HEK293 (cell line): ENCODE results near the gene ARMH3.

ENCODE experiments used
- CTCF ChIA-PET: fragments of 350-600 bp; formaldehyde crosslinking; extraction: SDS; loops from one replicate; lab custom pipeline; 2021; ENCODE audit warnings: antibody characterized with exemption; lab: Yijun Ruan, JAX
- POLR2A ChIA-PET: fragments of 300-600 bp; formaldehyde crosslinking; extraction: SDS; loops from one replicate; lab custom pipeline; 2020; ENCODE audit warnings: antibody characterized with exemption, inconsistent platforms; lab: Yijun Ruan, JAX
- H3K27ac ChIP-seq: fragments of 200-500 bp; sonication (Bioruptor generic); 2 replicates; pipeline ENCODE4 v1.5.1; 2014; ENCODE audit warnings: low read depth, low read length, control low read depth, inconsistent platforms; ENCODE audit errors: extremely low read depth
- H3K36me3 ChIP-seq, 2 experiments: fragments of 200-500 bp in 1 of 2; sonication (Bioruptor generic) in 1 of 2; 1 replicate in 1 of 2; 2 replicates in 1 of 2; pipeline ENCODE4 v1.5.1; 2014 to 2017; ENCODE audit warnings: inconsistent platforms in 2 of 2, low read length in 2 of 2; ENCODE audit not compliant: control insufficient read depth in 2 of 2, insufficient read depth in 1 of 2
- H3K4me1 ChIP-seq: fragments of 200-500 bp; sonication (Bioruptor generic); 2 replicates; pipeline ENCODE4 v1.5.1; 2014; ENCODE audit warnings: mild to moderate bottlenecking, low read length, inconsistent platforms; ENCODE audit not compliant: control insufficient read depth, insufficient read depth
- H3K4me3 ChIP-seq: 2 replicates; pipeline ENCODE4 v1.5.1; 2011; ENCODE audit warnings: low read depth, mild to moderate bottlenecking, control low read depth, low read length, moderate library complexity
- H3K9me3 ChIP-seq: fragments of 200-500 bp; sonication (Bioruptor generic); 2 replicates; pipeline ENCODE4 v1.5.1; 2014; ENCODE audit warnings: low read depth, low read length, inconsistent platforms; ENCODE audit not compliant: control insufficient read depth, insufficient read depth
- AEBP2 ChIP-seq: fragments of 450-650 bp; formaldehyde crosslinking; IDR thresholded peaks from 2 replicates; pipeline ENCODE4 v1.5.1; 2016; ENCODE audit warnings: missing biosample characterization, missing genetic modification characterization, borderline replicate concordance
- HOXA7 ChIP-seq: sonication (generic); formaldehyde crosslinking; IDR thresholded peaks from 2 replicates; pipeline ENCODE4 v1.8.1; 2022; ENCODE audit warnings: missing genetic modification reagents, borderline replicate concordance
- HOXC10 ChIP-seq: sonication (generic); formaldehyde crosslinking; IDR thresholded peaks from 2 replicates; pipeline ENCODE4 v1.8.1; 2023; ENCODE audit warnings: mild to moderate bottlenecking, missing genetic modification reagents
- MEIS1 ChIP-seq: sonication (generic); formaldehyde crosslinking; IDR thresholded peaks from 2 replicates; pipeline ENCODE4 v1.8.1; 2022; ENCODE audit warnings: missing genetic modification reagents, mild to moderate bottlenecking, borderline replicate concordance
- SP3 ChIP-seq: fragments of 450-650 bp; formaldehyde crosslinking; IDR thresholded peaks from 2 replicates; pipeline ENCODE4 v1.5.1; 2016; ENCODE audit warnings: missing biosample characterization, missing genetic modification characterization
- YY1 ChIP-seq: fragments of 450-650 bp; formaldehyde crosslinking; IDR thresholded peaks from 2 replicates; pipeline ENCODE4 v1.5.1; 2018; ENCODE audit warnings: missing biosample characterization, missing genetic modification characterization
- ZBTB26 ChIP-seq: fragments of 450-650 bp; formaldehyde crosslinking; optimal IDR thresholded peaks from 2 replicates; pipeline ENCODE3; 2016; ENCODE audit warnings: missing biosample characterization, mild to moderate bottlenecking, missing genetic modification characterization
- ZFHX2 ChIP-seq: fragments of 450-650 bp; formaldehyde crosslinking; conservative IDR thresholded peaks from 2 replicates; pipeline ENCODE4 v1.5.1; 2016; ENCODE audit warnings: missing biosample characterization, missing genetic modification characterization
- ZFP41 ChIP-seq: fragments of 450-650 bp; formaldehyde crosslinking; IDR thresholded peaks from 2 replicates; pipeline ENCODE4 v1.5.1; 2016; ENCODE audit warnings: missing biosample characterization, missing genetic modification characterization, borderline replicate concordance
- ZFP69B ChIP-seq: fragments of 450-650 bp; formaldehyde crosslinking; IDR thresholded peaks from 2 replicates; pipeline ENCODE4 v1.5.1; 2016; ENCODE audit warnings: missing biosample characterization, missing genetic modification characterization
- ZNF394 ChIP-seq: fragments of 450-650 bp; formaldehyde crosslinking; IDR thresholded peaks from 2 replicates; pipeline ENCODE4 v1.5.1; 2016; ENCODE audit warnings: missing biosample characterization, missing genetic modification characterization, mild to moderate bottlenecking, moderate library complexity, borderline replicate concordance
- ZNF658 ChIP-seq: fragments of 450-650 bp; formaldehyde crosslinking; IDR thresholded peaks from 2 replicates; pipeline ENCODE4; 2016; ENCODE audit warnings: missing biosample characterization, missing genetic modification characterization
- ZNF660 ChIP-seq: fragments of 450-650 bp; IDR thresholded peaks from 2 replicates; pipeline ENCODE4 v1.5.1; 2018; ENCODE audit warnings: missing biosample characterization, mild to moderate bottlenecking, missing genetic modification characterization
- ZNF670 ChIP-seq: fragments of 450-650 bp; formaldehyde crosslinking; IDR thresholded peaks from 2 replicates; pipeline ENCODE4 v1.5.1; 2016; ENCODE audit warnings: missing biosample characterization, missing genetic modification characterization, low read depth
- ZNF677 ChIP-seq: fragments of 450-650 bp; IDR thresholded peaks from 2 replicates; pipeline ENCODE4 v1.5.0; 2018; ENCODE audit warnings: missing biosample characterization, mild to moderate bottlenecking, missing genetic modification characterization, moderate library complexity
- ZNF701 ChIP-seq: fragments of 450-650 bp; formaldehyde crosslinking; IDR thresholded peaks from 2 replicates; pipeline ENCODE4 v1.5.1; 2016; ENCODE audit warnings: missing biosample characterization, missing genetic modification characterization
- ZNF747 ChIP-seq: fragments of 450-650 bp; formaldehyde crosslinking; IDR thresholded peaks from 2 replicates; pipeline ENCODE4 v1.5.1; 2016; ENCODE audit warnings: missing biosample characterization, missing genetic modification characterization
- ZSCAN23 ChIP-seq: fragments of 450-650 bp; formaldehyde crosslinking; IDR thresholded peaks from 2 replicates; pipeline ENCODE4 v1.5.1; 2016; ENCODE audit warnings: missing biosample characterization, missing genetic modification characterization
- TF ChIP-seq, protein P1 (sequence below): fragments of 450-650 bp; formaldehyde crosslinking; IDR thresholded peaks from 2 replicates; pipeline ENCODE4 v1.5.1; 2016; ENCODE audit warnings: missing biosample characterization, missing genetic modification characterization
- TF ChIP-seq, protein P2 (sequence below): fragments of 450-650 bp; formaldehyde crosslinking; conservative IDR thresholded peaks from 2 replicates; pipeline ENCODE4 v1.5.1; 2016; ENCODE audit warnings: low read depth, missing biosample characterization, missing genetic modification characterization

ARMH3 gene

GRCh38 chr10:102020938-102021337 lies 35.0 kb downstream of the ARMH3 start (continued):
- TF ChIP-seq ZNF394 (tag by site-specific recombination) = no peak

DNA sequence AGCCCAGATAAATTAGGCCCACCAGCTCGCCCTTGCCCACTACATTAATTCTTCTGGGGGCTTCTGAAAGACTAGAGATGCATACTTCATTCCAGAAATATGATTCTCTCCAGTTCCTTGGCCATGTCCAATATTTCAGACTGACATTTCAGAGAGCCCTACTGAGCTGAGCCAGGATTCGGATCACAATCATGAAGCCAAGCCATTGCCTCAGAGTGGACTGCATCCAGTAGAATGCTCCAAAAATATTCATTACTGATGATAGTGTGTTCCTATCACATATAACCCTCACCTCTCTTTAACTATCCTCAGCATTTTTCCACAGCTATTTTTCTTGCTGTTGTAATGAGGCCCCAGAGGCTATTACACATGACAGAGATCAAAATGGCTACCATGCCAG lies 38.7 kb downstream of the ARMH3 start:
- CTCF ChIA-PET = interaction anchor here (1.1 to 1.9 kb wide), 4 partner anchors 30 to 182 kb away, joined by 3 to 5 read pairs (median 4); no protein-coding TSS in a partner anchor
- POLR2A ChIA-PET = no interaction called here
- TF ChIP-seq, protein P1, sequence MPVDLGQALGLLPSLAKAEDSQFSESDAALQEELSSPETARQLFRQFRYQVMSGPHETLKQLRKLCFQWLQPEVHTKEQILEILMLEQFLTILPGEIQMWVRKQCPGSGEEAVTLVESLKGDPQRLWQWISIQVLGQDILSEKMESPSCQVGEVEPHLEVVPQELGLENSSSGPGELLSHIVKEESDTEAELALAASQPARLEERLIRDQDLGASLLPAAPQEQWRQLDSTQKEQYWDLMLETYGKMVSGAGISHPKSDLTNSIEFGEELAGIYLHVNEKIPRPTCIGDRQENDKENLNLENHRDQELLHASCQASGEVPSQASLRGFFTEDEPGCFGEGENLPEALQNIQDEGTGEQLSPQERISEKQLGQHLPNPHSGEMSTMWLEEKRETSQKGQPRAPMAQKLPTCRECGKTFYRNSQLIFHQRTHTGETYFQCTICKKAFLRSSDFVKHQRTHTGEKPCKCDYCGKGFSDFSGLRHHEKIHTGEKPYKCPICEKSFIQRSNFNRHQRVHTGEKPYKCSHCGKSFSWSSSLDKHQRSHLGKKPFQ (tag by site-specific recombination) = no peak
- TF ChIP-seq, protein P2, sequence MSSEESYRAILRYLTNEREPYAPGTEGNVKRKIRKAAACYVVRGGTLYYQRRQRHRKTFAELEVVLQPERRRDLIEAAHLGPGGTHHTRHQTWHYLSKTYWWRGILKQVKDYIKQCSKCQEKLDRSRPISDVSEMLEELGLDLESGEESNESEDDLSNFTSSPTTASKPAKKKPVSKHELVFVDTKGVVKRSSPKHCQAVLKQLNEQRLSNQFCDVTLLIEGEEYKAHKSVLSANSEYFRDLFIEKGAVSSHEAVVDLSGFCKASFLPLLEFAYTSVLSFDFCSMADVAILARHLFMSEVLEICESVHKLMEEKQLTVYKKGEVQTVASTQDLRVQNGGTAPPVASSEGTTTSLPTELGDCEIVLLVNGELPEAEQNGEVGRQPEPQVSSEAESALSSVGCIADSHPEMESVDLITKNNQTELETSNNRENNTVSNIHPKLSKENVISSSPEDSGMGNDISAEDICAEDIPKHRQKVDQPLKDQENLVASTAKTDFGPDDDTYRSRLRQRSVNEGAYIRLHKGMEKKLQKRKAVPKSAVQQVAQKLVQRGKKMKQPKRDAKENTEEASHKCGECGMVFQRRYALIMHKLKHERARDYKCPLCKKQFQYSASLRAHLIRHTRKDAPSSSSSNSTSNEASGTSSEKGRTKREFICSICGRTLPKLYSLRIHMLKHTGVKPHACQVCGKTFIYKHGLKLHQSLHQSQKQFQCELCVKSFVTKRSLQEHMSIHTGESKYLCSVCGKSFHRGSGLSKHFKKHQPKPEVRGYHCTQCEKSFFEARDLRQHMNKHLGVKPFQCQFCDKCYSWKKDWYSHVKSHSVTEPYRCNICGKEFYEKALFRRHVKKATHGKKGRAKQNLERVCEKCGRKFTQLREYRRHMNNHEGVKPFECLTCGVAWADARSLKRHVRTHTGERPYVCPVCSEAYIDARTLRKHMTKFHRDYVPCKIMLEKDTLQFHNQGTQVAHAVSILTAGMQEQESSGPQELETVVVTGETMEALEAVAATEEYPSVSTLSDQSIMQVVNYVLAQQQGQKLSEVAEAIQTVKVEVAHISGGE (tag by site-specific recombination) = no peak
- TF ChIP-seq MEIS1 (CRISPR knock-in tag) (no peak), AEBP2 (no peak), ZNF658 (no peak), ZSCAN23 (tag by site-specific recombination) (no peak), SP3 (tag by site-specific recombination) (no peak), HOXC10 (CRISPR knock-in tag) (no peak), HOXA7 (CRISPR knock-in tag) (no peak), ZBTB26 (tag by site-specific recombination) (no peak), YY1 (tag by site-specific recombination) (no peak), ZFHX2 (tag by site-specific recombination) (no peak), ZFP69B (tag by site-specific recombination) (no peak), ZNF660 (tag by site-specific recombination) (no peak), ZFP41 (tag by site-specific recombination) (no peak), ZNF677 (tag by site-specific recombination) (no peak), ZNF747 (tag by site-specific recombination) (no peak), ZNF701 (tag by site-specific recombination) (no peak), ZNF670 (tag by site-specific recombination) (no peak)
- H3K36me3 ChIP-seq = peaks cover 22 to 57% of the 10 kb centered on the region in 2 experiments
- no peak overlapping the region for H3K4me3 ChIP-seq
- no peaks in the 10 kb centered on the region for H3K4me1 ChIP-seq
- H3K9me3 ChIP-seq = no peaks in the 10 kb centered on the region
- H3K27ac ChIP-seq = no peak overlapping the region
